Stimulated activated CD8-positive, alpha-beta memory T cell treated with anti-CD3 and anti-CD28 coated beads, Interleukin-4, amount 100 ng/mL, for 24 hours (primary cell): ENCODE data around the gene PEAK1.

Experiments
- DNase-seq: peaks from one replicate; pipeline ENCODE4 v3.0.0-alpha.2; 2020; ENCODE audit warnings: low read depth

PEAK1 gene

GRCh38 chr15:77064063-77064462, 355.8 kb downstream of the PEAK1 start:
- no peak for DNase-seq

GRCh38 chr15:77063249-77063648, 356.7 kb downstream of the PEAK1 start:
- DNase-seq, result no peak

GRCh38 chr15:77060546-77060945, 359.4 kb downstream of the PEAK1 start:
- DNase-seq, result no peak

- DNase-seq, result no peak
These were observed 360.0 kb downstream of the PEAK1 start for GRCh38 chr15:77059786-77060361.

GRCh38 chr15:77058468-77058867, 361.4 kb downstream of the PEAK1 start:
- no peak for DNase-seq

- no peak for DNase-seq
These were observed 362.2 kb downstream of the PEAK1 start for GRCh38 chr15:77057685-77058084.

GRCh38 chr15:77057072-77057471, 362.8 kb downstream of the PEAK1 start:
- no peak for DNase-seq

- no peak for DNase-seq
These were observed 366.2 kb downstream of the PEAK1 start for GRCh38 chr15:77053709-77054108.

GRCh38 chr15:77052556-77052955, 367.3 kb downstream of the PEAK1 start:
- no peak for DNase-seq
